HG02840 (cell line): ENCODE results near the gene PARP16.

Source experiments
- ATAC-seq: cut with Tn5 transposase; IDR thresholded peaks from one replicate; pipeline ENCODE4 v1.9.1; 2021; ENCODE audit warnings: mild to moderate bottlenecking, moderate library complexity, moderate number of reproducible peaks; ENCODE audit not compliant: unreplicated experiment, low FRiP score

PARP16 gene

DNA sequence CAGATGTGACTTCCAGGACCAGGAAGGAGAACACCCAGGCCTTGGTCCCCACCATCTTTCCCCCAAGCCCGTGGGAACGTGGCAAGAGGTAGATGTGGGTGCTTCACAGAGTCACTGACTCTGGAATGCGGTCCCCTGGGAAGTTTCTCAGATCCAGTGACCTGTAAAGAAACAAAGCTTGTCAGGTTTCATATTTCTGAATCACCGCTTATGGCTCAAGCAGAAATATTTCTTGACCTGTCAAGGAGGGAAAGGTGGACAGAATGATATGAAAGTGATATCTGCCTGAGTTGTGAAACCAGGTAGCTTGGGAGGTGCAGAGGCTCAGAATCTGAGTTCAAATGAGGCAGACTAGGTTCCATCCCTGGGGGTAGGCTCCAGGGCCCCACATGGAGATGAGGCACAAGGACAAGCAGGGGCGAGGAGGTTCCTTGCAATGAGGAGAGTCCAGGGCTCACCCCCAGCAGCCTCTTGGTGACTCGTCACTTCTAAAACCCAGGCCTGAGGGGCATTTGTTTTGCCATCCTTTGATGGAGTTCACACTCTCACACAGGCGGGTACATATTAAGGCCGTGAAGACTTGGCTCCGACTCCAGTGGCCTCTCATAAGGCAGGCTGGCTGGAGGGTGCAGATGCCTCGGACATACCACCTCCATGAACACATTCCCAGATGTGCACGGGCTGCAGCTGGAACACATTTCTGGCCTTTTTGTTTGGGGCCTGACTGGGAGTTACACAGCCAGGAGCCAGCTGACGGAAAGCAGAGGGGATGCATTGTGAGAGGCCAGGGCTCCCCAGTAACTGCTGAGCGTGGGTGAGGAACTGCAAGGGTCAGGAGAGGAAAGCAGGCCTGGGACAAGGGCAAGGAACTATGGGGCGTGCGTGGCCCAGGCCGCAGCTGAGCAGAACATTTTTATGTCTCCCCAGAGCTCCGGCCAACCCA, 76.7 kb downstream of the PARP16 start:
- no peak for ATAC-seq

- ATAC-seq = no peak
Measured at GRCh38 chr15:65208647-65209046, 78.0 kb downstream of the PARP16 start.
